GM18526 (cell line): ENCODE measurements around the gene ZEB2.

Experiments used
- POLR2A ChIP-seq: IDR thresholded peaks from 3 replicates; pipeline ENCODE4 v1.6.1; 2011; ENCODE audit not compliant: insufficient read length; ENCODE audit errors: extremely low read depth

Gene ZEB2

DNA sequence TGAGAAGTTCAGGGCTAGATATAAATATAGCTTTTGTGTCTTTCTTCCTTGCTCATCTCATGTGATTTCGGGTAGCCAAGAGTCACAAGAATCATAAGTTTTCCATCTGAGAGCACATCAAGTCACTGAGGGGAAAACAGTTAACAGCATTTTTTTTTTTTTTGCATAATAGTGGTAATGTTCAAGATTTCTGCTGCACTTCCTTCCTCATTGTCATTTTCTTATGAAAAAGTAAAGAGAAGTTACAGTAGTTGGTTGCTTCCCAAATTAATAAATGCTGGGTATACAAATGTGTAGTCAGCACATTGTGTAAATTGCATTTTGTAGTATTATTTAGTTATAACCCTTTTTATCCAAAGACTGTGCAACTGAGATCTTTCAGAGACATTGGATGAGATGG lies 93.6 kb downstream of the ZEB2 start:
- TF ChIP-seq POLR2A: no peak

DNA sequence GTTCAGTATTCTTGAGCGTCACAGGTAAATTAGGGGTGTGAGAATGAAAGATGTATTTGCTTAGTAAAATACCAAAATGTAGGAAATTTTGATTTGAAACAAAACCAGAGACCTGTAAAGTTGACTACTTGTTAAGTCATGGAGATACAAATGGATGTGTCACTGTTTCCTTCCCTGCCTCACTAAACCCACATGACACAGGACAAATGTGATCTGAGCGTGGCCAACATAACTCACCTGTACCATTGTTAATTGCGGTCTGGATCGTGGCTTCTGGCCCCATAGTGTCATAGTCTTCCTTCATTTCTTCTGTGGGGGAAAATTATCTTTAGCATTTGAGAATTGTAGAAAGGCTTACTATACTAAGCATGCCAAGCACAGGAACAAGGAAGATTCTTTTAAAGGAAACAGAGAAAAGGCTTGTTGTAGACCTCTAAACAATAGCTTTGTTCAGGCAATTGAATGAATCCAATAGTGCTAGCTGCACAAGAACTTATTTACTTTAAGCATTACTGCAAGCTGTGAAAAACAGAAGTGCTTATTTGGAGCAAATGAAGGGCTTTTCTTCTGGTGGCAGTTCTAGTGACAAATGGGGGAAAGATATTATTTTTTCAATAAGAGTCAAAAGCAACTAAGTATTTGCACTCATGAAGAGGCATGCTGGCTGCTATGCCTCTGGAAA lies 95.2 kb downstream of the ZEB2 start:
- no peak for TF ChIP-seq POLR2A

DNA sequence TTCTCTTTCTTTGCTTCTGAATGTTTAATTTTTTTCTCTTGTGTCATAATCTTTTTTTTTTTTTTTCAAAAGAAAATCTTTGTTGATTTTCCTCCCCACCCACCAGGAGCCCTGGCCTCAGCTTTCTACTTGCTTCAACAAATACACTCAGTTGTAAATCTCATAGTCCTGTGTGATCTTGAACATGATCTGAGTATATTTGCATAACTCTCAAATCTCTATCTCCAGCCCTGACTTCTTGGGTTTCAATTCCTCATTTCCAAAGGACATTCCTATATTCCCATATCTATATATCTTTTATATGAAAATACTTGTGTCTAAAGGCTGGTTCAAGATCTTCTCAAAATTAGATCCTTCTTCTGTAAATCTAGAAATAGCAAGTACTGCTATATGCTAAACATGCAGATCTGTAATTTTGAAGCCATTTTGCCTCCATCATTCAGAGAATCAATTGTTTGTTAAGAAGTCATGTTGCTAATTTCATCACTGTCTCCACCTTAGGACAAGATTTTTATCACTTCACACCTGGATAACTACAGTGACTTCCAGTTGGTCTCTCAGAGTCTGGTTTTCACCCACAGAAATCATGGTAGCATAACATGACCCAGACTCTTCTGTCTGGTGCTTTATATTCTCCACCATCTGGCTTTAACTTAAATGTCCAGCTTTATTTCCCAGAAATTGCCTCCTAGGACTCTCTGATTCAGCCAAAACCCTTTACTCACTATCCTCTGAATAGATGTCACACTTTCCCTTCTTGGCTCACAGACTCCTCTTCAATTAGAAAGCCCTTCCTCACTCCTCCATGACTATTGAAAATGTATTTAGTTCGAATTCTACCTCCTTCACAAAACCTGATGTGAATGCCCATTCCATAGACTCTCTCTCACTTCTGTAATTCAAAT lies 98.1 kb downstream of the ZEB2 start:
- no peak for TF ChIP-seq POLR2A

DNA sequence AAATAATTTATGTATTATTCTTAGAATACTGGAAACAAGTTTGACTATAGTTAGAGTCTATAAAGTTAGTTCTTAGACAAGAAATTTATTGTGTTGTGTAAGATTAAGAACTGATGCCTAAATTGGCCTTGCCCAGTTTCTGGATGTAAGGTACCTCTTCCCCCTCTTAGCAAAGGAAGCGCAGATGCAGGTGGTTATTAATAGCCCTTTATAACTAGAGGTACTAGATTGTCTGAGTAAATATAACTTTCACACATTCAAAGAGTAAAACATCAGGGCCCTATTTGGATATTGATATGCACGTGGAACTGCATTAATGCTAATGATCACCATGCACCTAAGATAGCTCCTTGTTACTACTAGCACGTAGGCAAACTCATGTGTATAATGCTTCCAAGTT lies 100.7 kb downstream of the ZEB2 start:
- TF ChIP-seq POLR2A: no peak

DNA sequence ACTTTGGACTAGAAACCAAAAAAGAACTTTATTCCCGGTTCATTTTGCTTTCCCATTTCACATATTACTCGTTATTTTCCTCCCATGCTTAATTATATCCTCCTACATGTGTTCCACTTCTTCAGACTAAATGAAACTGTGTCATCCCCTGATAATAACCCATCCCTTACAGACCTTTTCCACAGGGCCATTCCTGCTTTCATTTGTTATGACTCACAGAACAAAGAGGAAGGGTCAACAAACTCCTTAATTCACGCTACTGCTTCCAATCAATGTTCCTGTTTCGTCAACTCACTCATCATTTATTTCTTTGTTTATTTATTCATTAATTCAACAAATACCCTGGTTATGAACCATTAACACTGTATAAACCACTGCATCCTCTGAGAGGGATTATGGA lies 104.5 kb downstream of the ZEB2 start:
- TF ChIP-seq POLR2A: no peak

DNA sequence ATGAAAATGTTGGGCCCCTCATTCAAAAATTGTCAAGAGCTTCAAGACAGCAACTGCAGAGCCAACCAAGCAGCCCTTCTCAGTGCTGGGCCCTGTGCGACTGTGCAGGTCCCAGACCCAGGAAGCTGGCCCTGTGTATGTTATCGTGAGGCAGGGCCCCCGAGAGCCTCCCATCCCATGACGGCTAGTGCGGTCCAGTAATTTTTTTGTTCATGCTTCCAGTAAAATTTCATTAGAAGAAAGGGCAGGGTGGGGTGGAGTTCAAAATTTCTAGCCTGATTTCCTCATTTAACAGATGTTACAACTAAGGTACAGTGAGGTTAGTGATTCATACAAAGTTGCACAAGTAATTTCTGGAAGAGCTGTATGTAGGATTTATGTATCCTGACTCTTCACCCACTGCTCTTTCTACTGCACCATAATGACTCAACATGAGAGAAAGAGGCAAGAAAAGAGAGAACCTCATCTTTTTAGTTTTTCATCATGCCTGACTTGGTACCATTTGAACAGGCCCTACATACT lies 105.5 kb downstream of the ZEB2 start:
- no peak for TF ChIP-seq POLR2A

DNA sequence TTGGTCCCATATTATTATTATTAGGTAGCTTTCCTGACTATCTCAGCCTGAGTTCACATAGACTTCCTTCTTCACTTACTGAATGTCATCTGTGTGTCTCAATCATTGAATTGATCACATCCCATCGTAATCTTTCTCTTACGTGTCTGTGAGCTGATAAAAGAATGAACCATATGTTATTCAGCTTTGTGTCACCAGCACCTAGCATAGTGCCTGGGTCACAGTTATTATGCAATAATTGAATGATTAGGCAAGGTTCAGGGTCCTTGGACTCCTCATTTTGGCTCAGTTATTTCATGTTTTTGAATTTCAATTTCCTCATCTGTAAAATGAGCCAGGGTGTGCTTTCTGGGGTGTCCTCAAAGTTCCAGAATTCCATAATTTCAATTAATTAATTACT lies 107.2 kb downstream of the ZEB2 start:
- no peak for TF ChIP-seq POLR2A

DNA sequence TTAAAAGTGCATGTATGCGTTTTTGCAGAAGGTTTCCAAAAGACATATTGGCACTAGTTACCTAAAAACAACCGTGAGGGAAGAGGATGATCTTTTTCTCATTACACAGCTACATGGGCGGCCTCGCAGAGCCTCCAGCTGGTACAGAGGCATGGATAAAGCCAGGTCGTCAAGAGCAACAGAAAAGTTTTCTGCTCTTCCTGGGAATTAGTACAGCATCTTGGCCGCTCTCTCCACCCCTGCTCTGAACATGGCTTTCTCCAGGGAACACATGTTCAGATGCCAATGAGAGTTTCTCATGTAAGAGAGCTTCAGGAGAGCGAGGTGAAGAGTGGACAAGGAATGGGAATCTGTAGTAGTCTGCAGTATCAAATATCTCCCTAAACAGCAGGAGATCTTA lies 108.4 kb downstream of the ZEB2 start:
- no peak for TF ChIP-seq POLR2A

DNA sequence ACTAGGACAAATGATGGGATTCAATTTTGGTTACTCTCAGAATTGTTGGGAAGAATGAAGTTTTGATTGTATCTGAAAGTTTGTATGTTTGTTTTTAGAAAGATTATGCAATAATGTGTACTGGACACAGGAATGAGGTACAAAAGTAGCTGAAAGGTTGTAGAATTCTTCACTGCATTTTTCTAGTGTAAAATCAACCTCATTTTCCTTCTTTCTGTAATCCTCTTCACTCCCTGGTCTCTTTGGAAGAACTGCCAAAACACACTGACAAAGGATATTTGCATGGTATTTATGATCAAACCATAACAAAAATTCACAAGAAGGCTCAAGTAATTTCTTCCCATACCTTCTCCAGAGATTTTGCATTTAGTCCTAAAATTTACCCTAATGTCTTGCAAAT lies 110.7 kb downstream of the ZEB2 start:
- TF ChIP-seq POLR2A: no peak

DNA sequence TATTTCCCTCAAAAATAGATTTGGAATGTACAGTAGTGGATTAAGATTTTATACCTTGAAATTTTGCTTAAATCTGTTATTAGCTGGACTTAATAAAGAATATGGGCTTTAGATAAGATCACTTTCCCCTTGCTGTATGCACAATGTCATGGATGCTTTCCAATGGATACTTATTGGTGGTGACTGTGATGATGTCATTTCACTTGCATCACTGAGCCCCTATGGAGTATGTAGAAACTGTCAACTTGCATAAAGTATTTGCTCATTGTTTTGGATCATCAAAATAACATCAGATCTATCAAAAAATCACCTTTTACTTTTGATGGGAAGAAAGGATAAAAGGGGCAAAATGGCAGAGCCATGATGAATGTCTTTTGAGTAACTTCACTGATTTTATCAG lies 112.7 kb downstream of the ZEB2 start:
- TF ChIP-seq POLR2A: no peak

DNA sequence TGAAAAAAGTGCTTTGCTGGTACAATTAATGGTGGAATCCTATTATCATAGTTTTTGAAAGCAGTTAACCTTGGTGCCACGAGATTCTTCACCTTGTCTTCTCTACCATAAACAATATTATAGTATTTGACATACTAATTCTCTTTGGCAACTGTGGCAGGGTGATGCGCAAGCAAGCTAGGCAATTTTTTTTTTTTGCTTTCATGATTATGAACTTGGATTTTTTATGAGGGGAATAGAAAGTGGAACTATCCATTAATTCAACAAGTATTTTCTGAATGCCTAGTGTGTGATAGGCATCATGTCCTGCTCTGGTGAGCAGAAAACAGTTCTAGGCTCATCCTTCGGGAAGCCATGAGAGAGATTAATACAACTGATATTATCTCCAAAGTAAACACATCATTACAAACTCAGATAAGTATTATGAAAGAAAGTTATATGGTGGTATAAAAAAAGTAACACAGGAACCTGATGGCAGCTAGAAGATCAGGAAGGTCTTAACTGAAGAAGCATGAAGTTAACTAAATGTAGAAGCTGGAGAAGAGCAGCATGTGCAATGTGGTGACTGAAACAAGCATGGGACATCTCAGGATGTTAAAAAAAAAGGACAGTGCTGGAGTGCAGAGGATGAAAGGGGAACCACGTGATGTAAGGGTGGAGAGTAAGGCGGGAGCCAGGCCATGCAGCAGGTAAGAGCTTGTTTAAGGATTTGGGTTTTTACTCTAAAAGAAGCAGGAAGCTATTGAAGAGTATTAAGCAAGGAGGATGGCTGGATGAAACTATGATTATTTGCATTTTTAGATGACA lies 113.7 kb downstream of the ZEB2 start:
- TF ChIP-seq POLR2A: no peak

DNA sequence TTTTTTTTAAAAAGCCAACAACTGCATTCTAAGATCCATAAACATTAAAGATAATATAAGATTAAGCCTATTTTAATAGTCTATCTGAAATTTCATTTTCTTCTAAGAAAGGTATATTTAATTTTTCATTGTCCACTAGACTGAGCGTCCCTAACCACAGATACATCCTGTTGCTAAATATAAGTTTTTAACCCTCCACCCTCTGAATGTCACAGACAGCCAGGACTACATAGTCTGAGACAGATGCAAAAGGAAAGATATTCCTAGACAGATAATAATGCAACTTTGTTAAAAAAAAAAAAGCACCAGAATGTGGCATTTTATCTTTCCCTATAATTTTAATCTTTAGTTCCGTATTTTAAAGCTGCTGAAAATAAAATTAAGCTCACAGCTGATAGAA lies 114.6 kb downstream of the ZEB2 start:
- TF ChIP-seq POLR2A: no peak

DNA sequence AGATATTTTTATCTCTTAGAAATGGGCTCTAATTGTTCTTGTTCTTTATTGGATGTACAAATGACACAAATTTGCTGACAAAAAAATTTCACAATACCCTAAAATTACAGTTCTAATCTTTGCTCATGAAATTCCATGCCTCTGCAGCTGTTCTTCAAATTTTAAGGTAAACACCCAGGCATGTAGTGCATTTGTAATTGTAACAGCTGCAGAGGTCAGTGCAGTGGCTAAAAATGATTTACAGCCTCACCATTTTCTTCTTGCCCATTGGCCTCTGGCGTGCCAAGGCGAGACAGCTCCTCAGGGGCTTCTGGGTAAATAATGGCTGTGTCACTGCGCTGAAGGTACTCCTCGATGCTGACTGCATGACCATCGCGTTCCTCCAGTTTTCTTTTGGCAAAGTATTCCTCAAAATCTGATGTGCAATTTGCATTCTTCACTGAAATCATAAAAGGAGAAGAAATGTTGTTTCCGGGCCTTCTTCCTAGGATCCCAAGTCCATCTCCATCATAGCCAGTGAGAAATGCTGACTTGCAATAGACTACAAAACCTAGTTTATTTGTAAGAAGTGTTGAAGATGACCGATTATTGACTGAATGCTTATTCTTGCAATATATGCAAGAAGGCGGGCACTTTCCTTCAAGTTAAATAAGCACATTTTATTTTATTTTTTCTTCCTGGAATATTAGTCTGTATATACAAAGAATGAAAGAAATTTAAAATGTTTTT lies 115.2 kb downstream of the ZEB2 start:
- TF ChIP-seq POLR2A: no peak

DNA sequence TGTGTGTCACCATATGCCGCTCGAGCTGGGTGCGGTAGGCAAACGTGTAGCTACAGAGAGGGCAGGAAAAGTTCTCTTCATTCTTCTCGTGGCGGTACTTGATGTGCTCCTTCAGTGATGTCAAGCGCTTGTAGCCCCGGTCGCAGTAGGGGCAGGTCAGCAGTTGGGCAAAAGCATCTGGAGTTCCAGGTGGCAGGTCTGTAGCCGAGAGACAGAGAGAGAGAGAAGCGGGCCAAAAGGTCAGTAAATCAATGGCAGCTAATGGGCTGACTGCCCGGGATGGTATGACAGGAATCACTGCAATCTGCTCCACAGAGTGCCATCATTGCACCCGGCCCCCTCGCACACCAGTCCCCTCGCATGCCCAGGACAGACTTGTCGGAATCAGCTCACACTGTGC lies 116.0 kb downstream of the ZEB2 start:
- TF ChIP-seq POLR2A: no peak

DNA sequence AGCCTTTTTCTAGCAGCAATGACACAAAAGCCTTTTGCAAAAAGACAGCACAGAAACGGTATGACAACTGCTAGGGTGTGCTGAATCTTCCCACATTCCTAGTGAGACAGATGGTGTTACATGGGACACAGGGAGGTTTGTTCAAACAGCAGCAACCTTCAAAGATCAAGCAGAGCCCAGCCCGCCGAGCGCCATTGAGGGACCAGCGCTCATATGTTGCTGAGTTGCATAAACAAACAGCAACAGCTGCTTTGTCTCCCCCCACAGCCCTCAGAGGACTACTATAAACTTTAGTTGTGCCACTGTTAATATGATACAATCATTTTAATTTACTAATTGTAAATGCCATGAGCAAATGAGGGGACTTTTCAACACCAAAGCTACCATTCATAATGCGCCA lies 117.7 kb downstream of the ZEB2 start:
- no peak for TF ChIP-seq POLR2A
